GM08714 (cell line): Measurements from ENCODE around the gene ACSS2.

ENCODE experiments used
- H3K4me3 ChIP-seq: fragments of 200-500 bp; sonication (Bioruptor generic); 2 replicates; pipeline ENCODE4 v1.5.1; 2014; ENCODE audit warnings: mild to moderate bottlenecking, low read length, inconsistent platforms
- ZNF274 ChIP-seq: IDR thresholded peaks from 2 replicates; pipeline ENCODE4 v1.6.1; 2012; ENCODE audit warnings: mild to moderate bottlenecking, low read depth, low read length

ACSS2 gene

DNA sequence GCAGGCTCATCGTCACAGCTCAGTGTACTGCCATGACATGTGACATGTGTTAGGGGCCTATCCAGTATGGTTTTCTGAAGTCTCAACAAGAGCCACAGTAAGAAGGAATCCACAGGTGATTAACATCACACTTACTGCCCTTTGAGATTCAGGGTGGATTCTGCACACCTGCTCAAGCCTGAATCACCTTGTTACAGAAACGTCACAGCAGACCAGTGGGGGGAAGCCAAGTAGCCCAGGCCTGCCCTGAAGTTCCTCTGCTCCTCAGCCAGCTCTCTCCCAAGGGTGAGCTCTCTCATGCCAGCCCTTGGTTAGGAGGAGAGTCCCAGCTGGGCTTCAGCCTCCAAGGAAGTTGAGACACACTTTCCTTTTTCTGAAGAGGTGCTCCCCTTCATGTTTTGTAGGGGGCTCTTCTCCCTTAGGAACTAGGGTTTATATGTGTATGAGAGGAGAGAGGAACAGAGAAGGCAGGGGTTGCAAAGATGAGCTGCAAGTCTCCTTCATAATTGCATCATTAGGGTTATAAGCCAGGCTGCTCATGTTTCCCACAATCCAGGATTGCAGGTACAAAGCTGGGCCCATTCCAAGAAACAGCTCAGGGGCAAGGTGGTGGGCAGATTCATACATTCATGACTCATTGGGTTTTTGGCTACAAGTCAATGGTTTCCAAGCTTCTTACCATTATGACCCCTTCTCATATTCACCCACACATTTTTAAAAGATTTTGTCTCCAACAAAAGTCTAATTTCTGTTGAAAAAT is 67.6 kb downstream of the ACSS2 start:
- H3K4me3 ChIP-seq = no peak overlapping the region
- no peak for TF ChIP-seq ZNF274

DNA sequence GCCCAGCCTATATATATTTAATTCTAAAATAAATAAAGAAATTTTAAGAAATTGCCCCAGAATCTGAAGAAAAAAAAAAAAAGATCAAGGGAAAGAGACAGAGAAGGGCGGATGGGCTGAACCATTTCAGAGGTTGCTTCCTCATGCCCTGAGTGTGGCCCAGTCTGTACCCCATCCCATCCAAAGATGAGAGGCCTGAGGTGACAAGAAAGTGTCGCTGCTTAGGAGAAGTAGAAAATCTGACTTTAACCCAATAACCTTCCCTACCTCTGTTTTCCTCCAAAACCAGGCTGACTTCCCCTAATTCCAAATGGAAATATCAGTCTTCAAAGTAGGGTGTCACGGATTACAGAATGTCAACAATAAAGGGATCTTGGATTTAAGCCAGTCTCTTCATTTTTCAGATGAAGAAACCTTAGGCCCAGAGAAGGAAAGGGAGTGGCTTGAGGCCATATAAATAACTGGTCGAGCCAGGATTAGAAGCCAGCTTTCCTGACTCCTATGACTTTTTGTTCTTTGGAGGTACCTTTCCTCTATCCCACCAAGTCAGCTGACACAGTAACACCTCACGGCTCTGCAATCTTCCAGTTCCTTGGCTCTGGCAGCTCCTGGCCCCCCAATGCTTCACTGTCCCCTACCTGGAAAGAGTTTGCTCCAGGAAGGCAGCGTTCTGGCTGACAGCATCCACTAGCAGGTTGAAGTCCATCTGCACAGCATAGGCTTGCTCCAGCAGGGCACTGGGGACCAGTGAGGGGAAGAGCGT is 69.1 kb downstream of the ACSS2 start:
- no peak for TF ChIP-seq ZNF274
- no peak overlapping the region for H3K4me3 ChIP-seq

- no peak for TF ChIP-seq ZNF274
These were observed 70.2 kb downstream of the ACSS2 start for GRCh38 chr20:34946661-34947060.

GRCh38 chr20:34947336-34947735 is 70.9 kb downstream of the ACSS2 start:
- no peak overlapping the region for H3K4me3 ChIP-seq
- TF ChIP-seq ZNF274 = no peak

More at GRCh38 chr20:34946661-34947060, 70.2 kb downstream of the ACSS2 start:
- H3K4me3 ChIP-seq = no peak overlapping the region

DNA sequence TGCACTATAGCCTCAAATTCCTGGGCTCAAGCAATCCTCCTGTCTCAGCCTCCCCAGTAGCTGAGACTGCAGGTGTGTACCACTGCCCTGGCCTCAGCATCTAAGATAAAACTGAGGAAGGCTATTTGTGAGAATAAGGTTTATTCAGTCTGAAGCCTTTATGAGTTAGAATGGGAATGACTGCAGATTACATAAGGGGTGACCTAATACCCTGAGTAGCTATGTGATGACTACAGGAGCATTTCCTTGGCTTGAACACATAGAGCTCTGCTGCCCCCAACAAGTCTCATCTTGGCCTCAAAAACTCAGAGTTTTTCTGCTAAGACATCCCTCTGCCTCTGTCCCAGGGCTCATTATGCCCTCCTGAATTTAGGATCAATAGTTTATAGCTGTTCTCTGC is 71.6 kb downstream of the ACSS2 start:
- H3K4me3 ChIP-seq = no peak overlapping the region
- no peak for TF ChIP-seq ZNF274

DNA sequence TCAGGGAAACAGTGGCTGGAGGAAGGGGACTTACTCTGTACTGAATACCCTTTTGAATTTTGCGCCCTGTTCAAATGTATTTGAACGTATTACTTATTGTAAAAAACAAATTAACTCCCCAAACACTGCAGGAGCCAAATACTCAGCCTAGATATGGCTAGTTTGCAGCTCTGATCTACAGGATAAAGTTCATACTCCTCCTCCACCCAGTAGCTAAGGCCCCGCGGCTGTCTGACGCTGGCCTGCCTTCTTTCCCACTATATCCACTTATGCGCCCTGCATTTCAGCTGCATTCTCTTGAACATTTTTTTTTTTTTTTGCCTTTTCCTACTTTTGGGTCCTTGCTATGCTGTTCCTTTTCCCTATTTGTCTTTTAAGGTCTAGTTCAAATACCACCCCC is 72.7 kb downstream of the ACSS2 start:
- H3K4me3 ChIP-seq = no peak overlapping the region
- no peak for TF ChIP-seq ZNF274

- H3K4me3 ChIP-seq = no peak overlapping the region
- no peak for TF ChIP-seq ZNF274
These were observed 74.8 kb downstream of the ACSS2 start for GRCh38 chr20:34951252-34951651.

GRCh38 chr20:34951652-34952051 is 75.2 kb downstream of the ACSS2 start:
- H3K4me3 ChIP-seq = no peak overlapping the region
- no peak for TF ChIP-seq ZNF274

DNA sequence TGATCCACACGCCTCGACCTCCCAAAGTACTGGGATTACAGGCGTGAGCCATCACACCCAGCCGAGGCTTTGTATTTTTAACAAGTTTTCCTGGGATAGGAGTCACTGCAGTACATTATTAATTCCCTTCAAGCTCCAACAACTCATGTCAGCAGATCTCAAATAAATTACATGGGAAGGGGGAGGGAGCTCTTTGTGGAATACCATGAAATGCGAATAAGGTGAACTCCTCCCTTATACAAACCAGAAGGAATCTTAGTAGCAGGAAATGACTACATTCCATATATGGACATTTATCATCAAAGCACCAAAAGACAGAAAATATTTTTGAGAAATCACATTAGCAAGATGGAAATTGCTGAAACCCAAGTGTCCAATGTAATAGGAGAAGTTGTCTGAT is 76.3 kb downstream of the ACSS2 start:
- no peak for TF ChIP-seq ZNF274
- H3K4me3 ChIP-seq = no peak overlapping the region

GRCh38 chr20:34953960-34954359 is 77.5 kb downstream of the ACSS2 start:
- H3K4me3 ChIP-seq = no peak overlapping the region
- no peak for TF ChIP-seq ZNF274

DNA sequence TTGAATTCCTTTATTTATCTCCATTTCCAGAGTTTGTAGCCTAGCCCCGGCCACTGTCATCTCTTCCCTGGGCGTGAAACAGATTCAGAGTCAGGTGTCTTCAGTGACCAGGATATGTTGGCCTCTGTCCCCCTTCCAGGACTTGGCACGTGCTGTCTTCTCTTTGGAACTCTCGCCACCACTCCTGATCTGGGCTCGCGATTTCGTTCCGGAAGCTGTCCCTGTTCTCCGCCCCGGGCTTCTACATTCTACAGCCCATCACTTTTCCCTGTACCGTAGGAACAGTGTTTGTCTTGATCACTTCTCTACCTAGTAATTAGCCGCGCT is 78.5 kb downstream of the ACSS2 start:
- TF ChIP-seq ZNF274 = no peak
- H3K4me3 ChIP-seq = peak overlapping the region; percentile 68

DNA sequence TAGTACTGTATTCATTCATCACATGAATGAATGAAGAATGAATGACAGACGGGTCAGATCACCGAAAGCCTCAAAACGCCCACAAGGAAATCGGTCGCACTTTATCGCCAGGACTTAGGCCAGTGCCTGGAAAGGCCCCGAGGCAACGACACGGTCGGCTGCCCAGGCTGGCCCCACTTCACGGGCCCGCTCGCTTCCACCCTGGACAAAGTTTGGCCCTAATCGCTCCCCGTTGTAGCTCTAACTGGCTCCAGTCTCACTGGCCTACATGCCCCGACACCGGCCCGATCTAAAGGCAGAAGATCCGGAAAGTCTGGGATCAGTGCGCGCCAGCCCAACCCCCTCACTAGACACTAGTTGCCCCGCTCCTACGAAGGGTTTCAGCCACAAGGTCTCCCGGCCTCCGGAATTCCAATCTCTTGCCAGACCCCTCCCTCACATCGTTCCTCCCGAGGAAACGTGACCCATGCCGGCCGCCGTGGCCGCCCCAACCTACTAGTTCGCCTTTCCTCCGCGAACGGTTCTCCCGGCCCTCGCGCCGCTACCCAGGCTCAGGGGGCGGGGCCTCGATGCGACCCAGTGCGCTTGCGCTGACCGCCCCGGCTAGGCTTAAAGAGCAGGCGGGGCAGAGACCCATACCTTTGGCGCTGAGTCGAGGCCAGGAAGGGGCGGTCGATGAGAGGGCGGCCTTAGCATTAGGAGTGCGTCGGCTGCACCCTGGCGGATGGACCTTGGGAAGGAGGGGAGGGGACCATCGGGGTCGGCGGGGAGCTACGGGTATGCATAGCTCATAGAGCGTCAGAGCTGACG is 79.0 kb downstream of the ACSS2 start, which contains the start of the genes GSS and MYH7B:
Gene GSS (minus strand): TSS at position 576 of the 810 bp plus-strand sequence. CDS start 3,954 bp downstream, outside the sequence.
Gene MYH7B (plus strand): TSS at position 638 of the 810 bp plus-strand sequence. CDS start 22,138 bp downstream, outside the sequence.
- no peak for TF ChIP-seq ZNF274
- peak within 1 kb of the TSS; percentile 68 for H3K4me3 ChIP-seq

DNA sequence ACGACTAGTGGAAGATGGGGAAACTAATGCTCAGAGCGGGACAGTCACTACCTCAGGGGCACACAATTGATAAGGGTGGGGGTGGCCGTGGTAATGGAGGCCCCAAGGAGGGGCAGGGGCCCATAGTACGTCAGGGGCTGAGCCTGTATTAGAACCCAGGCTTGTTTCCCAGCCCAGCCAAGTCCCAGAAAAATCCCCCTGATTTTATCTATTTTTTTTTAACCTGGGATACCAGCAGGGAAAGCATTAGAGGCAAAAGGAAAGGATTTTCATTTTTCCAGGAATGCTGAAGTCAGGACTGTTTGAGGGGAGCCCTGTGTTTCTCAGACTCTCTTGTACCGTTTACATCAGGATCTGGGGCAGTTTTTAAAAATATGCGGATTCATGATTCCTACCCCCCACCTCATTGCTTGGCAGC is 79.6 kb downstream of the ACSS2 start:
- TF ChIP-seq ZNF274 = no peak
- H3K4me3 ChIP-seq = peak overlapping the region; percentile 68; the same call in 1 of the 2 replicates
